ENCODE measurements around the gene LYST.

DNA sequence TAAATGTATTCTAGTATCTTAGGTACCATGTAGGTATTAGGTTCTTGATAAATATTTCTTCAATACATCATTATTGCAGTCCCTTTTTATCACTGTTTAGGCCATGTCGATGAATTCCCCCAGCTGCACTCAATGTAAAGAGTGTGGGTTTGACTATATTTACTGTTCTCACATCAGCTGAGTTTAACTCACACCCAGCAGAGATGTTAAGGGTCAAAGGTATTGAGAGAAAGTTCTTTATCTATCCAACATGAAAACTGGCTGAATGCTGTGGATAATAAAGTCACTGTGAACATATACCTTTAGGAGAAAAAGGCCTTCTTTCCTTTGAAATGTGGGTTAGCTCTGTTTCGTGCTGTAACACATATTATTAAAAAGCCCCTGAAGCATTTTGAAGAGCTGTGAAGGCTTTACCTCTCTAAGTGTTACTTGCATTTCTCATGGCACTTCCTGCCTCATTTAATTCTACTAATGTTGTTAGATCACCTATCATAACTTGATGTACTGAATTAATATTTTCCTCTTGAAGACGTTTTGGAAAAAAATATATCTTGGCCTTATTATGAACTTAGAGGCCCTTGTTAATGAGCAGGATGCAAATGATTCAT is 19.1 kb upstream of the LYST start:
- TF ChIP-seq TEAD4 (IDR thresholded peaks at IDR 0.05; ENCODE audit: borderline replicate concordance, insufficient read depth) = no peak
- no peak for TF ChIP-seq MAX (IDR thresholded peaks at IDR 0.05; ENCODE audit: low read depth)
- TF ChIP-seq FOXJ3 (CRISPR knock-in tag; IDR thresholded peaks at IDR 0.05) = no peak
- TF ChIP-seq RAD21 (IDR thresholded peaks at IDR 0.05; ENCODE audit: low read length) = no peak
- TF ChIP-seq, protein P1, sequence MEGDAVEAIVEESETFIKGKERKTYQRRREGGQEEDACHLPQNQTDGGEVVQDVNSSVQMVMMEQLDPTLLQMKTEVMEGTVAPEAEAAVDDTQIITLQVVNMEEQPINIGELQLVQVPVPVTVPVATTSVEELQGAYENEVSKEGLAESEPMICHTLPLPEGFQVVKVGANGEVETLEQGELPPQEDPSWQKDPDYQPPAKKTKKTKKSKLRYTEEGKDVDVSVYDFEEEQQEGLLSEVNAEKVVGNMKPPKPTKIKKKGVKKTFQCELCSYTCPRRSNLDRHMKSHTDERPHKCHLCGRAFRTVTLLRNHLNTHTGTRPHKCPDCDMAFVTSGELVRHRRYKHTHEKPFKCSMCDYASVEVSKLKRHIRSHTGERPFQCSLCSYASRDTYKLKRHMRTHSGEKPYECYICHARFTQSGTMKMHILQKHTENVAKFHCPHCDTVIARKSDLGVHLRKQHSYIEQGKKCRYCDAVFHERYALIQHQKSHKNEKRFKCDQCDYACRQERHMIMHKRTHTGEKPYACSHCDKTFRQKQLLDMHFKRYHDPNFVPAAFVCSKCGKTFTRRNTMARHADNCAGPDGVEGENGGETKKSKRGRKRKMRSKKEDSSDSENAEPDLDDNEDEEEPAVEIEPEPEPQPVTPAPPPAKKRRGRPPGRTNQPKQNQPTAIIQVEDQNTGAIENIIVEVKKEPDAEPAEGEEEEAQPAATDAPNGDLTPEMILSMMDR (IDR thresholded peaks at IDR 0.05) = no peak
- TF ChIP-seq POLR2AphosphoS5 (IDR thresholded peaks at IDR 0.05; ENCODE audit: low read depth, low read length) = no peak
- TF ChIP-seq TAF1 (IDR thresholded peaks at IDR 0.05; ENCODE audit: borderline replicate concordance, low read depth, low read length) = no peak
